ENCODE data around the gene PRKCZ.

The PRKCZ gene

DNA sequence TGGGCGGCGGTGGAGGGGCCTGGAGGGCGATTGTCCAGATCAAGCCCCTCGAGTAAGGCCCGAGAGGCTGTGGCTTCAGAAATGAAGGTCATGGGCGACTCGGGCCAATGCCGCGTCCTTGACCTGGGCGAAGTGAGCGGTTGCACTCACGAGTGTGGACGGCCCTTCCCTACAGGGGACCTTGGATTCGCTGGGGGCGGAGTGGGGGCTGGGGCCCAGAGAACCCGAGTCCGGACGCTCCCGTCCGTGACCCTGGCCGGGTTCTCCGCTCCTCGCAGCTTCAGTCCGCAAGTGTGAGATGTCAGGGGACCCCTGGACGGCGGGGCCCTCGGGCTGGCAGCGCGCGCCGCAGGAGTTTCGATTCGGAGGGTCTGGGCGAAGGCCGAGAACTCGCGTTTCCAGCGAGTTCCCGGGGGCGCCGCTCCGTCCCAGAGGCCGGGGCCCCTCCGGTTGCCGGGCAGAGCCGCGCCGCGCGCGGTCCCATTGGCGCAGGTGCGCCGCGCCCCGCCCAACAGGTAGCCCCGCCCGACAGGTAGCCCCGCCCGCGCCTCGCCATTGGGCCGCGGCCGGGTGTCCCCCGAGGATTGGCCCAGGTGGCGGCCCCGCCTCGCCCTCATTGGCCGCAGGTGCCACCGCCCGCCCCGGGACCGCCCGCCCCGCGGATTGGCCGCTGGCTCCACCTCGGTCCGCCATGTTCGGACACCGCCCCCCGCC lies at the start of gene PRKCZ:
Gene PRKCZ, plus strand, starts transcription at position 694 of the 714 bp plus-strand sequence. CDS start 220 bp downstream, outside the sequence.
- in situ Hi-C loops (cut with MboI; ENCODE audit: low sequenced_read_pairs) = no loop called here

DNA sequence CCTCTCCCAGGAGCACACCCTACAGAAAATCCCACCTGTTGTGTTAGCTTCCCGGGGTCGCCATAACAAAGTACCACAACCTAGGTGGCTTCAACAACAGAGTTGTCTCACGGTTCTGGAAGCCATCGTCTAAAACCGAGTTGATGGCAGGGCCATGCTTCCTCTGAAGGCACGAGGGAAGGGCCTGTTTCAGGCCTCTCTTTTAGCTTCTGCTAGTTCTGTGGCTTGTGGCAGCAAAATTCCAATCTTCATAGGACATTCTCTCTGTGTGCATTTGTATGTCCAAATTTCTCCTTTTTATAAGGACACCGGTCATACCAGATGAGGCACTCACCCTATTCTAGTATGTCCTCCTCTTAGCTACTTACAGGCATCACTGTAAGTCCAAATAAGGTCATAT lies 49.8 kb upstream of the PRKCZ start:
- in situ Hi-C loops (cut with MboI; ENCODE audit: low sequenced_read_pairs) = no loop called here

DNA sequence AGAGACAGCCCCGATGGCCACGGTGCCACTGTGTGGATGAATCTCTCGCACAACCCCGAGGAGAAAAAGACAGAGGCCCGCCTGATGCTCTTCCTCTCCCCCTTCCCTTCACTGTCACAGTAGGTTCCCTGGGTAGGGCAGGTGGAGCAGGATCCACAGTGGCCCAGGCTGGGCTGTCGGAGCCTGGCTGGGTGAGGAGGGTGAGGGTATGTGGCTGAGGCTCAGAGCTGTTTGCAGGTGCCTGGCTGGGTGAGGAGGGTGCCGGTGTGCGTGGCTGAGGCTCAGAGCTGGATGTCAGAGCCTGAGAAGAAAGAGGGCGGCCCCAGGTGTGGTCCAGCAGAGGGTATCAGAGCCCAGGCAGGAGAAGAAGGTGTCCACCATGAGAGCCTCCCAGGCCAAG lies 49.4 kb upstream of the PRKCZ start:
- in situ Hi-C loops (cut with MboI; ENCODE audit: low sequenced_read_pairs) = no loop called here

DNA sequence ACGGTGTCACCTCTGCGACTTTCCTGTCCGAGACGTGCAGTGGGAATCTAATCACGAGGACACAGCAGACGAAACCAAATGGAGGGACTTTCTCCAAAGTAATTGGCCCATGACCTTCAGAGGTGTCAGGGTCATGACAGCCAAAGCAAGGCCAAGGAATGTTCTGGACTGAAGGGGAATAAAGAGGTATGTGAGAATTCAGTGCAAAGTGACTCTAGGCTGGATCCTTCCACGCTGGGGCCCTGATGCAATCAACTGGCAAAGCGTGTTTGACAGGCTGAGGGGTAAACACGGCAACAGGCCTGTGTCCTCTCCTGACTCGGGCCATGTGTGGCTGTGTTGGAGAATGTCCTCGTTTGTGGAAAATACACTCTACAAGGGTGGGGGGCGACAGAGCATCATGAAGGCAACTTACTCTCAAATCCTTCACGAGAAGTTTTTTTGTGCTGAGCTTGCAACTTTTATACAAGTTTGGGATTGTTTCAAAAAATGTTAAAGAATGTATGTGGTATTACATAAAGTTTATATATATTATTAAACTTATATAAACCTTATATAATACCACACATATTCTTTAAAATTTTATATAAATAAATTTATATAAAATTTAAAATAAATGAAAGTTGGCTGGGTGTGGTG lies 48.3 kb upstream of the PRKCZ start:
- in situ Hi-C loops (cut with MboI; ENCODE audit: low sequenced_read_pairs) = no loop called here

DNA sequence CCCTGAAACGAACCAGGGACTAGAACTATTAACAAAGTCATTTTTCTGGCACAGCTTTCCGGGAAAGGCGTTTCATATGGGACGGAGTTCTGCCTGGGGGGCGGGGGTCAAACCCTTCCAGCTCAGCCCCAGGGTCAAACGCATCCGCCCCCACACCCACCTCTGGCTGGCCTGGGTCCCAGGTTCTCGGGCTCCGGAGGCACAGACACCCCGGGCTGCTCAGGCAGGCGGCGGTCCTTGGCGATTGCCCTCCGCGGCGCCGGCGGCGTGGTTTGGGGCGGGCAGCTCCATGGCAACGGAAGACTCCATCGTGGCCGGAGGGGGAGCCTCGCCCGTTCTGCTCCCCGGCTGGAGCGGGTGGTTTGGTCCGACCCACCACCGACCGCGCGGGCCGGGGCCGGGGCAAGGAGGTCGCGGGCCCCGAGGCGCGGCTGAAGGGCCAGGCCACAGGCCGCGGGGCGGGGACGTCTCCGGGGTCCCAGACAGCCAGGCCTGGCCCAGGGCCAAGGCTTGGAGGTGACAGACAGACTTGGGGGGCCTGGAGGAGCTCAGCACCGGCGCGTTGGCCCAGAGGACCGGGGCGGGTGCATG lies 46.6 kb upstream of the PRKCZ start, which contains the start of gene CFAP74:
Gene CFAP74, minus strand, starts transcription at position 246 of the 591 bp plus-strand sequence. CDS start 12,830 bp downstream, outside the sequence.
- in situ Hi-C loops (cut with MboI; ENCODE audit: low sequenced_read_pairs) = no loop called here

DNA sequence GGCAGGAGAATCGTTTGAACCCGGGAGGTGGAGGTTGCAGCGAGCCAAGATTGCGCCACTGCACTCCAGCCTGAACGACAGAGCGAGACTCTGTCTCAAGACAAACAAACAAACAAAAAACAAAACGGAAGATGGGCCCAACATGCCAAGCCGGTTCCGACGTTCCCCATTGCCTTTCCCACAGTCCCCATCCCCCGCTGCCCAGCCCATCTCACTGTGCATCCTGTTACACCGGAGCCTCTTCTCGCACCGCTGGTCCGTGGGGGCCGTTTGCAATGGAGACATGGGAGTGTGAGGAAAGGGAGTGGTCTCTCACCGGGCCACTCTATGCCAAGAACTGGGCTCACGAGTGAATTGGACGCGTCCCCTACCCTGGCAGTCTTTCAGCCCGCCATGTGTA lies 45.4 kb upstream of the PRKCZ start:
- in situ Hi-C loops (cut with MboI; ENCODE audit: low sequenced_read_pairs) = no loop called here

DNA sequence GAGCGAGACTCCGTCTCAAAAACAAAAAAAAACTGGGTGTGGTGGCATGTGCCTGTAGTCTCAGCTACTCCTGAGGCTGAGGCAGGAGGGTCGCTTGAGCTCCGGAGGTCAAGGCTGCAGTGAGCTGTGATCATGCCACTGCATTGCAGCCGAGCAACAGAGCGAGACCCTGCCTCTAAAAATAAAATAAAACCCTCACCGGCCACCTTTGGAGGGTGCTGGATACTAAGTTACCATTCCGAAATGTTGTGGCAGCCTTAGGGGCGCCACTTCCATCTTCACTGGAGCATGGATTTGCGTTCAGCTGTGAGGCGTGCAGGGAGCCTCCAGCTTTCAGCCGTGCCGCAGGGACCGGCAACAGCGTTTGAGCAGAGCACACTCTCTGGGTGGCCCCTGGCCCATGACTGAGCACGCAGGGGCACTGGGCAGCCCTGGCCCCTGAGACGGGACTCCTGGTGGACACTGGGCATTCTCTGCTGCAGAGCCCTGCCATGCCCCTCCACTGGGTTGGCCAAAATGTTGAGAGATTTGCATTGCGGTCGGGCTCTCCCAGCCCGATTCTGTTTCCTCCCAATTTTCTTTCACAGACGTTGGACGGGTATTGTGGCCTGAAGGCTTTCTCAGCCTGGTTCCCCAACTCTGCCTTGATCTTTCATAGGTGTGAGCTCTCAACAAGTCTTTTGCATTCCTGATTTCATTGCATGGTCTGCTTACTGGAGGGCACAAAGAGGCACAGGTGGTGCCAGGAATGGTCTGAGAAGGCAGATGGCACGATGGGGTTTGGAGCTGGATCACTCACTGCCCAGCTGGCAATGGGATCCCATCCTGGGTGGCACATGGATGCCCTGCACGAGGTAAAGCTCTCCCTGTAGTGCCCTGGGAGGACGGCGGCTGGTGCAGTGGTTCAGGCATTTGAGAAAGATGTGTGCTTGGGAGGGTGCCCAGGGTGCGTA lies 40.8 kb upstream of the PRKCZ start:
- in situ Hi-C loops (cut with MboI; ENCODE audit: low sequenced_read_pairs) = no loop called here

DNA sequence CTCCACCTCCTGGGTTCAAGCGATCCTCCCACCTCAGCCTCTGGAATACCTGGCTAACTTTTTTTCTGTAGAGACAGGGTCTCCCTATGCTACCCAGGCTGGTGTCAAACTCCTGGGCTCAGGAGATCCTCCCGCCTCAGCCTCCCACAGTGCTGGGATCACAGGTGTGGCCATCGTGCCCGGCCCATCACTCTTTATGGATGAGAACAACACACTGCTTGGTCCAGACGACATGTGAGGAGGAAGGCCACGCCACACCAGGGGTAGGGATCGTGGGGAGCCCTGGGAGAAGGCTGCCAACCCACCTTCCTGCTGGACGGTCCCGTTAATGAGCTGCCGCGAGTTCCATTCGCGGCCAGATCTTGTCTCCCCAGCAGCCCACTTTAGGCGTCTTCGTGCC lies 36.0 kb upstream of the PRKCZ start:
- in situ Hi-C loops (cut with MboI; ENCODE audit: low sequenced_read_pairs) = no loop called here

DNA sequence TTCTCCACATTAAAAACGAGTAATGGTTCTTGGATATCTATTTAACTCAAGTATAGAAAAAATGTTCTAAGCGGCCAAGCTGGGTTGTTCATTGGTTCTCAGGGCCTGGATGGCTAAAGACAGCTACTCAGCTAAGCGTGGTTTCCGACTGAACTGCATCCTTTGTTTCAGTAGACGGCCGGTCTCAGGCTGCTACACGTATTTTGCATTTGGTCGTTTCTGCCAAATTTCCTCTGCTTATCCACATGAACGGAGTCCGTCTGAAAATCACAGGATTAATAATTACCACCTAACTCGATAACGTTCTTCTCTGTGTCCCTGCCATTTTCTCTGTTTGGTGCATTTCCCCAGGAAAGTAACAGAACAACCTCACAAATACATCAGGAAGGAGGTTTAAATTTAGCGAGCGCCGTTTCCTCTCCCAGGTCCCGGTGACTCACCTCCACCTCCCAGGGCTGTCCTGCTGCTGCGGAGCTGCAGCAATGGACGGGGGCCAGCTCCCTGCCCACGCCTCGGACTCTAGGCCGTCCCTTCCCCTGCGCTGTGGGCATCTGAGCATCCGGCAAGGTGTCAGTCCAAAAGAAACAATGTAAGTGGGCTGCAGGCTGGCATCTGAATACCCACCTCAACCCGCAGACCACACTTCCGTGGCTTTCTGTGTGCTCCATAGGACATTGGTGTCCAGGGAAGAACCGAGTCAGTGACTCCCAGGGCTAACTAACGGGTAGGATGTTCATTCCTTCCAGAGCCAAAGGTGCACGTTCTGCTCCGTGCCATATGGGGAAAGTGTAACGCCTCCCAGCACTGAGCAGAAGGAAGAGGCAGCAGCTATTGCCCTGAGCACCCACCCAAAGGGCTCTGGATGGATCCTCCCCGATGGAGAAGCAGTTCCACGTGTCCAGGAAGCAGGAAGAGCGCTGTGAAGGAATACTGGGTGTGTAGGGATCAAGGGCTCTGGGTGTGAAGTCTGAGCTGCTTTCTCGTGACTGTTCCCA lies 35.2 kb upstream of the PRKCZ start:
- in situ Hi-C loops (cut with MboI; ENCODE audit: low sequenced_read_pairs) = no loop called here

DNA sequence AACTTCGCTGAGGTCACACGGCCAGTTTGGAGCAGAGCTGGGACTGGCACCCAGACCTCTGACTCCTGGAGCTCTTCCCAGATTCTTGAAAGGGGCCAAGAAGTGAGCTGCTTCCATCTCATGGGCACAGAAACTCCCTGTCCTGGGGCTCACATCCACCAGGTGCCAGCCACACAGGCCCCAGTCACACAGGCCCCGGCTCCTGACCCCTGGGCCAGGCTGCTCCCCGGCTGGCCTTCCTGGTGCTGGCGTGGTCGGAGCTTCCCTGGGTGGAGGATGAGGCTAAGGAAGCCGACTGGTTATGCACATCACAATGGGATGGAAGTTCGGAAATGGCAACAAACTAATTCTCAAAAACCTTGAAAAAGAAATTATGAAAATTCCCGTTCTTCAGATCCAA lies 34.1 kb upstream of the PRKCZ start:
- in situ Hi-C loops (cut with MboI; ENCODE audit: low sequenced_read_pairs) = no loop called here

DNA sequence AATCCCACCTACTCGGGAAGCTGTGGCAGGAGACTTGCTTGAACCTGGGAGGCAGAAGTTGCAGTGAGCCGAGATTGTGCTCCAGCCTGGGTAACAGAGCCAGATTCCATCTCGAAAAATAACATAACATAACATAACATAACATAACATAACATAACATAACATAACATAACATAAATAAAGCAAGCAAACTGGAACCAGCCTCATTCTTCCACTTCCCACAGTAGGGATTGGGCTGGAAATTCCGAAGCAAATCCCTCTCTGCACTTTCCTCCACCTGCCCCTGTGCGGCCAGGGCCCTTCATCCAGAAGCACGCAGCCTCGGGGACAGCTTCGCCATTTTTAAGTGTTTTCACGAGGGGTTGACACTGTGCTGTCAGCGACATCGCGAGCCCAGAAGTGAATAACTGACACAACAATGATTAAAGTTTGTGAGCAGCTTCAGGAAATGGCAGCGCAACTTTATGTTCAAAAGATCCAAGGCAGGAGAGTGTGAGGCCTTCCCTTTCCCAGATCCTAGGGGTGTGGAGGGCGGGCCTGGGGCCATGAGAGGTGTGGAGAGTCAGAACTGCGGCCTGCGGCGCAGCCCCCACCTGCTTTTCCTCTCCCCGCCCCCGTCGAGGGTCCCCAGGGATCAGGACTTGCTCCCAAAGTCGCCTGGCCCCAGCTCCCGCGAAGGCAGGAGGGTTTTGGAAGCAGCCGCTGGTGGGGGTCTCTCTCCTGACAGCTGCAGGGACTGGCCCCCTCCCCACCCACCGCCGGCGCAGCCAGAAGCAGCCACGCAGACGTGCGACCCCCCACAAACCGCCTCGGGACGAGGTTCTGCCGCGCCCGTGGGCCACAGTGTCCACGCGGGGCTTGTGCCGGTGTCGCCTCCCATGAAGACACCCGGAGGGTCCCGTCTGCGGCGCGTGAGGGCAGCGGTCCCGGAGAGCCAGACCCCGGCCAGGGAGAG lies 31.7 kb upstream of the PRKCZ start:
- in situ Hi-C loops (cut with MboI; ENCODE audit: low sequenced_read_pairs) = no loop called here

DNA sequence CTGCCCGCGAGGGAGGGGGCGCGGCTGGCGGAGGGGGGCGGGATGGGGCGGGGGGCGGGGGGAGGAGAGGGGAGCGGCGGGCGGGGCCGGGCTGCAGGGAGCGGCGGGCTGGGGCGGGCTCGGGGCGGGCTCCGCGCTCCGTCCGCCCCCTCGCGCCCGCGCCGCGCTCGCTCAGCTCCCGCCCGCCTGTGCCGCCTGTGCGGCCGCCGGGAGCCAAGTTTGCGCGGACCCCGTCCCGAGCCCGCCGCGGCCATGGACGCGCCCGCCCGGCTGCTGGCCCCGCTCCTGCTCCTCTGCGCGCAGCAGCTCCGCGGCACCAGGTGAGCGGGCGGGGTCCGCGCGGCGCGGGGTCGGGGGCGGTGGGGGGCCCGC lies 31.1 kb upstream of the PRKCZ start, which contains the start of gene GABRD:
Gene GABRD, plus strand, starts transcription at position 174 of the 372 bp plus-strand sequence. Its CDS starts 79 bp downstream, at position 253.
- in situ Hi-C loops (cut with MboI; ENCODE audit: low sequenced_read_pairs) = no loop called here

DNA sequence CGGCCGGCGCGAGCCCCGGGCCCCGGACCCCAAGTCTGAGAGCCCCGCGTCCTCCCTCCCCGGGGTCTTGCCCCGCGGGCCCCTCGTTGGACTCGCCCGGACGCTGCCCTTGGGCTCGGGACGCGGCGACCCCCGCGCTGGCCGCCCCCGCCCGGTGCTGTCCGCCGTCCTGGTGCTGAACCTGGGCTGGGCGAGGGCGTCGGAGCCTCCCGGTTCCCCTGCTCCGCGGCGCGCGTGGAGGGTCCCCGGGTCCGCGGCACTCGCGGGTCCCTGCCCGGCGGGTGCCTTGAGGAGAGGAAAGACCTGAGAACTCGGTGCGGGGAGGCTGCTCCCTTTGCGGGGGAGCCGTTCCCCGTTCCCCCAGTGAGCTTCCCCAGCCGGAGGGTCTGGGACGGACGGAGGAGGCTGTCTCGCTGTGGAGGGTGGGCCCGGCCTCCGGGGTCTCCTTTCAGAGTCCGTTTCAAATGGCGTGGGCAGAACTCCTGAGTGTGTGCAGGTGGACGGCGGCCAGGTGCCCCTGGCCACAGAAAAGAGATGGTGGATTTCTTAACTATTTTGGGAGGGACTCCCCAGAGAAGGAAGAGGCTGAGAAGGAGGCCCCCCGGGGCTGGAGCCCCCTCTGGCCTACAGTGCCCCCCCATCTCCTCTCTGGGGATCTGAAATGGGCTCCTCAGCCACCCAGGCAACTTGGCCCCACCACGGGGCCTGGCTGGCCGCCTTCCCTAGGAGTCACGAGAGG lies 30.5 kb upstream of the PRKCZ start:
- in situ Hi-C loops (cut with MboI; ENCODE audit: low sequenced_read_pairs) = no loop called here

DNA sequence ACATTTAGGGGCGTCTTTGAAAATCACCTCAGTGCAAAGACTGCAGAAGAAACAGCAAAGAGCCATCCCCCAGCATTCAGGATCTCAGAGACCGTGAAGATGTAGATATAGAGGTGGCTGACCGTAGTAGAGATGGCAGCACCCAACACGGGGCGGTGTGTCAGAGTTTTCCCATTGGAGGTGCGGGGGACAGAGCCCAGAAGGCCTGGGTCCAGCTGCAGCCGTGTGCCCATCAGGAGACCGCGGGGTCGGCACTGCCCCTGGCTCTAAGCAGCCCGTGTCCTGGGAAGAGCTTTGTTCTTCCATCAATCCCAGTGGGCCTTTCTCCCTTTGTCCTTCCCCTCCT lies 29.9 kb upstream of the PRKCZ start:
- in situ Hi-C loops (cut with MboI; ENCODE audit: low sequenced_read_pairs) = no loop called here

DNA sequence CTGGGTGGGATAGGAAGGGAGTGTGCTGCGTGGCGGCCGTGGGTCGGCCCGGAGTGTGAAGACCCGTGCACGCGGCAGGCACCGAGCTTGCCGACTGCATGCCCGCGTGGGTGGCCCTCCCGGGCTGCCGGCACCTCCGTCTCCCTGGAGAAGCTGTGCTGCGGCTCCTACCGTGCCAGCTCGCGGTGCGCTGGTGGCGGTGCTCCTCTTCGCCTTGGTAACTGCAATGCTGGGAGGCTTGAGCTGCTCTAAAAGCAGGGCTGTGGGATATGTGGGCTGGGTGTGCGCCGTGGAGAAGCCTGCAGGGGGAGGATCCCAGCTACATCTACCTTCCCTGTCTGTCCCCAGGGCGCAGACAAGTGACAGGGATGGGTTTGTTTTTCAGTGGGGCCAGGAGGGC lies 28.7 kb upstream of the PRKCZ start:
- in situ Hi-C loops (cut with MboI; ENCODE audit: low sequenced_read_pairs) = no loop called here

DNA sequence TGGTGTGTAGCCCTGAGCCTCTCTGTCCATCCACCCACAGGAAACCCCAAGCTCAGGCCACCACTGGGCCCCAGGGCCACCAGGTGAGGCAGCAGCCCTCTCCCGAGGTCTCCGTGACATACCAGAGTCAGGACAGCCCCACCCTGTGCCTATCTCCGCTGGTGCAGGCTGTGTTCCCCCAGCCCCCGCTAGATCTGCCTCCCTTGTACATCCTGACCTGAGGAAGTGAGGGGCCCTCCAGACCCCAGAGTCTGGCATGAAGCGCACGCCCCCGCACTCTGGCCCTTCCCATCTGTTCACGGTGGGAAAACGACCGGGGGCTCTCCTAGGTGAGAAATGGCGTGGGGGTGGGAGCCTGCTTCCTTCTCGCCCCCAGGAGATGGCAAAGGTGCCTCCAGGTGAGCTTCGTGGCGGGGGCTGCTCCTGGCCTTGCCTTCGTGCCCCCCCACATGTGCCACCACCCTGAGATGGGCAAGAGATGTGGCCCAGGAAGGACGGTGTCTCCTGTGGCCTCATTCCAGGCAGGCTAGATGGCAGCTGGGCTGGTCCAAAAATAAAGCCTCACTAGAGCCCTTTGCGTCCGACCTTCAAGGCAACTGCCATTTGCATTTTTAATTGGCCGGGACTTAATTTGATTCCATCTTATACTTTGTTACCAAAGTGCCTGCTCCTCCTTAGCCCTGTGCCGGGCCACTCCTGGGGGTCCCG lies 28.0 kb upstream of the PRKCZ start:
- in situ Hi-C loops (cut with MboI; ENCODE audit: low sequenced_read_pairs) = no loop called here

DNA sequence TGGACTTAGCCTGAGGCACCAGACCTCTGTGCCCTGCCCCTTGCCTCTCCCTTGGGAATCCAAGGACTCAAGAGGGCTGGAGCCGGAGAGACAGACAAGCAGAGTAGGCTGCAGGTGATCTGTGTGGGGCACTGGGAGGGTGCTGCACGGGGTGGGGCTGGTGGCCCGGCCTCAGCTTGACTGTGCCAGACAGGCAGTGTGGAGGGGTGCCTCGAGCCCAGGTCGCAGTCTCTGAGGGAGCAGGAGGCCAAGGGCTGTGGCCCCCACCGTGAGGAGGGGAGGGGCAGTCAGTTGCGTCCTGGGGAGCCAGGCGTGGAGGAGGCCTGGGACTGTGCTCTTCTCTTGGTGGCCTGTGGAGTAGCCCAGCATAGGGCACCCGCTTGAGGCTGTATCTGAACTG lies 27.0 kb upstream of the PRKCZ start:
- in situ Hi-C loops (cut with MboI; ENCODE audit: low sequenced_read_pairs) = no loop called here
